ENCODE data around the gene OR5D14. TPM values are rescaled to one million over a fixed set of nuclear protein-coding genes. Genes with fewer than 3 reads are reported as not detected.

The OR5D14 gene
- polyA plus RNA-seq: not detected in 2 replicates

DNA sequence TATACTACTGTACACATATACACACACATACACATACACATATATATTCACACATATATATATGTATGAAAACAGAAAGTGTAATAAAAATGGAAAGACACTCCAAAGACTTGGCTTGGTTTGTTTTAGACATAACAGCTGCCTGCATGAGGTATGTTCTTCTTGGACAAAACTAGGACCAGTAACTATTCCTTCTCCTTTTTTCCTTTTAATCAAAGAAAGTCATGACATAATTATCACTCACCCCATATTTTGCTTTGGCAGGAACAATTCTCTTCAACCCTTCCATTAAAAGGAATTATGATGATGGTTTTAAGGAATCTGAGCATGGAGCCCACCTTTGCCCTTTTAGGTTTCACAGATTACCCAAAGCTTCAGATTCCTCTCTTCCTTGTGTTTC is at the start of gene OR5D14:
TSS of gene OR5D14 (plus strand) at position 301 of the 400 bp plus-strand sequence. CDS start at position 301, 0 bp downstream.

DNA sequence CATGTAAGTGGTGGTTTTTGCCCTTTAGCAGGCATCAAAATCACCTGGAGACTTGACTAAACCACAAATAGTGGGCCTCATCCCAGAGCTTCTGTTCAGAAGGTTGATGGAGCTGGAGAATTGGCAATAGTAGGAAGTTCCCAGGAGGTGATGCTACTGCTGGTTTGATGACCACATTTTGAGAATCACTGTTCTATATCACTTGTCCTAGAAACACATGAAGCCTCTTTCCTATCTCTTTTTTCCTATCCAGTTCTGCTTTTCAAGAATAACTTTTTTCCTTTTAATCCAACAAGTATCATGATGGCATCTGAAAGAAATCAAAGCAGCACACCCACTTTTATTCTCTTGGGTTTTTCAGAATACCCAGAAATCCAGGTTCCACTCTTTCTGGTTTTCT is 22.2 kb upstream of the OR5D14 start, which contains the start of gene OR5D13:
TSS of gene OR5D13 (plus strand) at position 301 of the 400 bp plus-strand sequence. CDS start at position 301, 0 bp downstream.

DNA sequence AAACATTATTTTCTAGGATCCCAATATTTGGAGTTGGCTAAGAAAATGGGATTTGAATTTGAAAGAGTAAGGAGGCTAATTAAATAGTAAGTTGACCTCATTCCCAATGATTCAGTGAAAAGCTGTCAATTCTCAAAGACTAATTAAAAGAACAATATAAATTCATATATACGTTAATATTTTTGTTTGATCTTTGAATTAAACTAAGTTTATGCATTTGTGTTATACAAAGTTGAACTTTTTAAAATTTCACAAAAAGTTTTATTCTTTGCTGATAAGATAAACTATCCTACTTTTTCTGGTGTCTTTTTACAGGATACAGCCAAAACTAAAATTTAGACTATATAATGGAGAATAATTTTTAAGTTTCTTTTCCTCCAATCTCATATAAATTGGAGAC is 15.7 kb downstream of the OR5D14 start, which contains the start of gene OR5L1:
TSS of gene OR5L1 (plus strand) at position 301 of the 400 bp plus-strand sequence. CDS start 100 bp downstream, outside the sequence.

GRCh38 chr11:55819330-55819729 is 24.0 kb downstream of the OR5D14 start, which contains the start of gene OR5D18:
TSS of gene OR5D18 (plus strand) at chr11:55819630. CDS start at chr11:55819630, 0 bp downstream.

GRCh38 chr11:55826919-55827318 is 31.6 kb downstream of the OR5D14 start, which contains the start of gene OR5L2:
TSS of gene OR5L2 (plus strand) at chr11:55827219. CDS start at chr11:55827219, 0 bp downstream.

GRCh38 chr11:55838452-55838851 is 43.1 kb downstream of the OR5D14 start, which contains the start of gene OR5D16:
TSS of gene OR5D16 (plus strand) at chr11:55838752. CDS start at chr11:55838752, 0 bp downstream.

Other genes starting within 250 kb of the OR5D14 start
- gene OR4C15, start 241.1 kb upstream of the OR5D14 start, polyA plus RNA-seq: not detected in 2 replicates
- not detected in 2 replicates for gene OR4C16, start 223.4 kb upstream of the OR5D14 start, polyA plus RNA-seq
- gene OR4C11, start 187.9 kb upstream of the OR5D14 start, polyA plus RNA-seq: not detected in 2 replicates
- gene OR4P4, start 160.4 kb upstream of the OR5D14 start, polyA plus RNA-seq: not detected in 2 replicates
- gene OR4S2, start 147.2 kb upstream of the OR5D14 start, polyA plus RNA-seq: not detected in 2 replicates
- not detected in 2 replicates for gene OR4C6, start 133.4 kb upstream of the OR5D14 start, polyA plus RNA-seq
- not detected in 2 replicates for gene OR5D13, start 22.1 kb upstream of the OR5D14 start, polyA plus RNA-seq
- gene OR5L1, start 15.8 kb downstream of the OR5D14 start, polyA plus RNA-seq: not detected in 2 replicates
- gene OR5D18, start 24.1 kb downstream of the OR5D14 start, polyA plus RNA-seq: not detected in 2 replicates
- gene OR5L2, start 31.7 kb downstream of the OR5D14 start, polyA plus RNA-seq: not detected in 2 replicates
- gene OR5D16, start 43.2 kb downstream of the OR5D14 start, polyA plus RNA-seq: not detected in 2 replicates
- not detected in 2 replicates for gene TRIM51, start 87.7 kb downstream of the OR5D14 start, polyA plus RNA-seq
- not detected in 2 replicates for gene OR5W2, start 119.0 kb downstream of the OR5D14 start, polyA plus RNA-seq
- not detected in 2 replicates for gene OR5I1, start 140.8 kb downstream of the OR5D14 start, polyA plus RNA-seq
- not detected in 2 replicates for gene OR10AG1, start 174.4 kb downstream of the OR5D14 start, polyA plus RNA-seq
- gene OR5F1, start 199.1 kb downstream of the OR5D14 start, polyA plus RNA-seq: not detected in 2 replicates
- not detected in 2 replicates for gene OR5AS1, start 232.1 kb downstream of the OR5D14 start, polyA plus RNA-seq